Endothelial cell of umbilical vein (primary cell): ENCODE data around the gene KCNAB2. TPM values are rescaled to one million over a fixed set of nuclear protein-coding genes. Genes with fewer than 3 reads are reported as not detected.

Source experiments
- BruUV-seq: library from RNA; stranded (reverse); fragments of 400-500 nt; replicated peaks from 2 replicates; lab custom pipeline; 2021; lab: Mats Ljungman, UMichigan
- CTCF ChIA-PET: fragments of 300-600, 350-600 bp; sonication (Branson Sonifier 250); formaldehyde crosslinking; loops from one replicate; lab custom pipeline; 2021; ENCODE audit warnings: antibody characterized with exemption, inconsistent platforms; lab: Charles Lee
- POLR2A ChIA-PET: fragments of 300-600, 350-600 bp; sonication (Branson Sonifier 250); formaldehyde crosslinking; loops from one replicate; lab custom pipeline; 2021; ENCODE audit warnings: antibody characterized with exemption, inconsistent platforms; lab: Charles Lee
- DNase-seq: peaks from one replicate; pipeline ENCODE4 v3.0.0-alpha.2; 2011; ENCODE audit warnings: low read depth, low spot score
- FAIRE-seq: peaks from 2 replicates; lab custom pipeline; 2011; peaks lifted over from hg19 to GRCh38; lab: Jason Lieb, UNC
- H2AFZ ChIP-seq: 2 replicates; pipeline ENCODE4 v1.6.0; 2012; ENCODE audit warnings: low read depth, low read length, control low read depth, inconsistent platforms
- H3K27ac ChIP-seq: 2 replicates; pipeline ENCODE4 v1.5.1; 2011; ENCODE audit warnings: low read depth, mild to moderate bottlenecking, control low read depth, low read length, moderate library complexity; ENCODE audit not compliant: insufficient read depth
- H3K27me3 ChIP-seq, 2 experiments: 2 replicates each; pipeline versions ENCODE4 v1.6.0 to v1.6.1; 2011; ENCODE audit warnings: low read length in 2 of 2, mixed read lengths in 1 of 2; ENCODE audit not compliant: control insufficient read depth in 2 of 2, insufficient read depth in 2 of 2
- H3K36me3 ChIP-seq, 2 experiments: 2 replicates in 1 of 2; 3 replicates in 1 of 2; pipeline ENCODE4 v1.5.1; 2011; ENCODE audit warnings: low read length in 2 of 2, mild to moderate bottlenecking in 1 of 2, moderate library complexity in 1 of 2; ENCODE audit not compliant: control insufficient read depth in 2 of 2, insufficient read depth in 2 of 2; ENCODE audit errors: extremely low read depth in 1 of 2
- H3K4me1 ChIP-seq: 3 replicates; pipeline ENCODE4 v1.5.1; 2011; ENCODE audit warnings: mild to moderate bottlenecking, low read length; ENCODE audit not compliant: control insufficient read depth, insufficient read depth; ENCODE audit errors: extremely low read depth
- H3K4me2 ChIP-seq: 2 replicates; pipeline ENCODE4 v1.6.1; 2011; ENCODE audit warnings: low read length, control low read depth, mixed read lengths; ENCODE audit not compliant: insufficient read depth
- H3K4me3 ChIP-seq, 3 experiments: fragments of 200-600 bp in 1 of 3; sonication (generic), shearing (Covaris generic) in 1 of 3; replicated peaks in 1 of 3; 2 replicates each; pipeline ENCODE4 v1.5.1; 2011 to 2016; ENCODE audit warnings: control low read depth in 3 of 3, low read length in 3 of 3, mild to moderate bottlenecking in 2 of 3, inconsistent platforms in 1 of 3, low read depth in 1 of 3, moderate library complexity in 1 of 3; ENCODE audit not compliant: insufficient read depth in 1 of 3
- H3K79me2 ChIP-seq: 2 replicates; pipeline ENCODE4 v1.6.0; 2012; ENCODE audit warnings: low read length, inconsistent platforms; ENCODE audit not compliant: control insufficient read depth, insufficient read depth
- H3K9ac ChIP-seq: replicated peaks from 2 replicates; pipeline ENCODE3; 2011; ENCODE audit warnings: low read length, control low read depth; ENCODE audit not compliant: insufficient read depth; ENCODE audit errors: extremely low read depth
- H3K9me1 ChIP-seq: replicated peaks from 3 replicates; pipeline ENCODE4 v1.6.0; 2011; ENCODE audit warnings: mild to moderate bottlenecking, low read length; ENCODE audit not compliant: control insufficient read depth, insufficient read depth; ENCODE audit errors: extremely low read depth
- H3K9me3 ChIP-seq: replicated peaks from 2 replicates; pipeline ENCODE4 v1.5.1; 2012; ENCODE audit warnings: low read length, inconsistent platforms; ENCODE audit not compliant: control insufficient read depth, insufficient read depth
- H4K20me1 ChIP-seq: replicated peaks from 2 replicates; pipeline ENCODE3; 2011; ENCODE audit warnings: mild to moderate bottlenecking, low read length; ENCODE audit not compliant: control insufficient read depth, insufficient read depth; ENCODE audit errors: extremely low read depth
- EZH2 ChIP-seq: IDR thresholded peaks from 2 replicates; pipeline ENCODE4 v1.6.1; 2012; ENCODE audit warnings: borderline replicate concordance, low read depth, mild to moderate bottlenecking, moderate library complexity, low read length, inconsistent platforms; ENCODE audit not compliant: severe bottlenecking
- FOS ChIP-seq: IDR thresholded peaks from 2 replicates; pipeline ENCODE4 v1.6.1; 2011; ENCODE audit warnings: mild to moderate bottlenecking, low read length, moderate library complexity, borderline replicate concordance; ENCODE audit not compliant: insufficient read depth
- GATA2 ChIP-seq: IDR thresholded peaks from 2 replicates; pipeline ENCODE4 v1.7.0; 2011; ENCODE audit warnings: low read depth, mild to moderate bottlenecking, moderate library complexity, mixed read lengths, low read length; ENCODE audit not compliant: insufficient read length, insufficient read depth
- JUN ChIP-seq: IDR thresholded peaks from 2 replicates; pipeline ENCODE4 v1.6.1; 2011; ENCODE audit warnings: borderline replicate concordance, low read depth; ENCODE audit not compliant: insufficient read length, insufficient read depth
- MYC ChIP-seq: IDR thresholded peaks from one replicate; pipeline ENCODE4 v1.6.1; 2011; ENCODE audit warnings: mild to moderate bottlenecking, low read depth, low read length
- POLR2A ChIP-seq: IDR thresholded peaks from 2 replicates; pipeline ENCODE4 v1.6.1; 2012; ENCODE audit warnings: low read depth, mild to moderate bottlenecking, control low read depth, low read length
- POLR2AphosphoS5 ChIP-seq: IDR thresholded peaks from 2 replicates; pipeline ENCODE4 v1.6.1; 2012; ENCODE audit warnings: low read depth, mild to moderate bottlenecking, control low read depth, low read length, moderate library complexity; ENCODE audit not compliant: insufficient read depth
- dilution Hi-C: fragments of 300-500 bp; cut with MboI; formaldehyde crosslinking; loops from one replicate; pipeline ENCODE4 v1.15.0; 2019; ENCODE audit warnings: low sequenced_read_pairs; ENCODE audit not compliant: extremely low pct_ligation_motif_present
- intact Hi-C: fragments of 100-400 bp; cut with micrococcal nuclease; formaldehyde crosslinking; loops from one replicate; pipeline ENCODE4 v1.10.0; 2022
- polyA plus RNA-seq, 4 experiments: library from polyadenylated mRNA; depleted of rRNA in 3 of 4; stranded (reverse) in 3 of 4; unstranded in 1 of 4; fragments of >200 nt; gene quantifications; 2 replicates each; pipeline versions ENCODE4 v1.2.1 to v1.2.3, GENCODE V29; 2011 to 2012; ENCODE audit warnings: missing spikeins in 1 of 4
- total RNA-seq: library from RNA; stranded (reverse); gene quantifications from 2 replicates; pipeline ENCODE4 v1.2.3, GENCODE V29; 2021
- TF ChIP-seq, protein P1 (sequence below): IDR thresholded peaks from 2 replicates; pipeline ENCODE4 v1.6.1; 2011; ENCODE audit not compliant: insufficient read depth, insufficient read length
- TF ChIP-seq, protein P2 (sequence below), 2 donors: IDR thresholded peaks; 1 replicate in 1 of 2; 2 replicates in 1 of 2; pipeline ENCODE4 v1.5.1; 2011; ENCODE audit warnings: low read length in 2 of 2, mild to moderate bottlenecking in 2 of 2, moderate library complexity in 2 of 2, control low read depth in 1 of 2, inconsistent platforms in 1 of 2, low read depth in 1 of 2; ENCODE audit not compliant: insufficient read depth in 1 of 2; ENCODE audit errors: extremely low read depth in 1 of 2

The KCNAB2 gene
- total and polyA plus RNA-seq, 2 donors (not counting 3 experiments of a cell fraction or from before 2014, with no cell fraction given), result 2.4 to 3.8 TPM

DNA sequence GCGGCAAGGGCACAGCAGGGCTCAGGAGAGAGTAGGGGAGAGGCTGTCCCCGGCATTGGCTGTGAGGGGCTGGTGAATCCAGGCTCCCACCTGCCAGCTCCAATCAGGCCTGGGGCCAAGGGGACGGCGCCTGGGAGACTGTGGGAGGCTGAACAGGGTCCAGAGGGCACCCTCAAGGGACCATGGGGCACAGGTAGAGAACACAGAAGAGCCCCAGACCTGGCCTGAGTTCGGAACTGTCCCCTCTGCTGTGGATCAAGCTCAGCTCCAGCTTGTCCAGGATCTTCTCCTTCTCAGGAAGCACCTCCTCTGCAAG, 67.0 kb downstream of the KCNAB2 start:
- DNase-seq (no peak), FAIRE-seq (no peak)
- intact Hi-C loops, result loop anchor here (10.0 kb wide), 1 partner anchor 232 kb away; no protein-coding TSS in a partner anchor
- H3K9ac ChIP-seq, result no peak overlapping the region
- no peak overlapping the region for H3K4me2 ChIP-seq
- no peak overlapping the region for H2AFZ ChIP-seq
- TF ChIP-seq, protein P1, sequence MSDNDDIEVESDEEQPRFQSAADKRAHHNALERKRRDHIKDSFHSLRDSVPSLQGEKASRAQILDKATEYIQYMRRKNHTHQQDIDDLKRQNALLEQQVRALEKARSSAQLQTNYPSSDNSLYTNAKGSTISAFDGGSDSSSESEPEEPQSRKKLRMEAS, result no peak
- no peak for TF ChIP-seq MYC
- TF ChIP-seq JUN, result no peak
- TF ChIP-seq GATA2, result no peak
- TF ChIP-seq POLR2A, result no peak
- TF ChIP-seq, protein P2, sequence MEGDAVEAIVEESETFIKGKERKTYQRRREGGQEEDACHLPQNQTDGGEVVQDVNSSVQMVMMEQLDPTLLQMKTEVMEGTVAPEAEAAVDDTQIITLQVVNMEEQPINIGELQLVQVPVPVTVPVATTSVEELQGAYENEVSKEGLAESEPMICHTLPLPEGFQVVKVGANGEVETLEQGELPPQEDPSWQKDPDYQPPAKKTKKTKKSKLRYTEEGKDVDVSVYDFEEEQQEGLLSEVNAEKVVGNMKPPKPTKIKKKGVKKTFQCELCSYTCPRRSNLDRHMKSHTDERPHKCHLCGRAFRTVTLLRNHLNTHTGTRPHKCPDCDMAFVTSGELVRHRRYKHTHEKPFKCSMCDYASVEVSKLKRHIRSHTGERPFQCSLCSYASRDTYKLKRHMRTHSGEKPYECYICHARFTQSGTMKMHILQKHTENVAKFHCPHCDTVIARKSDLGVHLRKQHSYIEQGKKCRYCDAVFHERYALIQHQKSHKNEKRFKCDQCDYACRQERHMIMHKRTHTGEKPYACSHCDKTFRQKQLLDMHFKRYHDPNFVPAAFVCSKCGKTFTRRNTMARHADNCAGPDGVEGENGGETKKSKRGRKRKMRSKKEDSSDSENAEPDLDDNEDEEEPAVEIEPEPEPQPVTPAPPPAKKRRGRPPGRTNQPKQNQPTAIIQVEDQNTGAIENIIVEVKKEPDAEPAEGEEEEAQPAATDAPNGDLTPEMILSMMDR (IDR thresholded peaks at IDR 0.05; ENCODE audit: extremely low read depth in 1 of 2, insufficient read depth in 1 of 2, low read depth in 1 of 2, low read length in 2 of 2), result no peak
- TF ChIP-seq POLR2AphosphoS5, result no peak
- no peak for TF ChIP-seq FOS
- TF ChIP-seq EZH2, result no peak
- H3K9me3 ChIP-seq, result no peaks in the 10 kb centered on the region
- ChIA-PET POLR2A (no interaction called here), CTCF (interaction anchor here (1.2 to 1.5 kb wide), 3 partner anchors 93 to 133 kb away, joined by 3 to 5 read pairs (median 3); no protein-coding TSS in a partner anchor)
- no peak overlapping the region for H3K4me3 ChIP-seq
- no peaks in the 10 kb centered on the region for H3K9me1 ChIP-seq
- H4K20me1 ChIP-seq, result no peaks in the 10 kb centered on the region
- H3K79me2 ChIP-seq, result no peaks in the 10 kb centered on the region
- dilution Hi-C loops, result no loop called here
- BruUV-seq, result no TSS peak
- H3K4me1 ChIP-seq, result peaks cover 3% of the 10 kb centered on the region
- no peak overlapping the region for H3K27ac ChIP-seq
- no peaks in the 10 kb centered on the region for H3K36me3 ChIP-seq
- H3K27me3 ChIP-seq, result no peaks in the 10 kb centered on the region
